Stimulated activated CD8-positive, alpha-beta memory T cell treated with anti-CD3 and anti-CD28 coated beads, Interleukin-12 subunit alpha, Interleukin-12 subunit beta, amount 100 ng/mL, for 1 hour (primary cell): ENCODE measurements around the gene SOCS2.

Source experiments
- DNase-seq: peaks from one replicate; pipeline ENCODE4 v3.0.0-alpha.2; 2020; ENCODE audit warnings: low read depth

SOCS2 gene

GRCh38 chr12:93567174-93567573 is 5.3 kb upstream of the SOCS2 start:
- no peak for DNase-seq

- DNase-seq, result no peak
These were observed 4.4 kb upstream of the SOCS2 start for GRCh38 chr12:93568091-93568490.

GRCh38 chr12:93569301-93569655 is 3.2 kb upstream of the SOCS2 start:
- no peak for DNase-seq

GRCh38 chr12:93569656-93570551 is 2.6 kb upstream of the SOCS2 start:
- DNase-seq, result peak; percentile 45

- peak; percentile 70 for DNase-seq
These were observed 1.7 kb upstream of the SOCS2 start for GRCh38 chr12:93570552-93571364.

- peak; percentile 27 for DNase-seq
These were observed 1.0 kb upstream of the SOCS2 start for GRCh38 chr12:93571365-93571924.

- DNase-seq, result no peak
These were observed 457 bp downstream of the SOCS2 start for GRCh38 chr12:93572712-93573551.

GRCh38 chr12:93573552-93574223 is 1.2 kb downstream of the SOCS2 start:
- DNase-seq, result no peak

- DNase-seq, result no peak
These were observed 4.7 kb downstream of the SOCS2 start for GRCh38 chr12:93577222-93577621.

GRCh38 chr12:93578221-93578620 is 5.7 kb downstream of the SOCS2 start:
- no peak for DNase-seq

GRCh38 chr12:93580682-93581081 is 8.2 kb downstream of the SOCS2 start:
- no peak for DNase-seq

GRCh38 chr12:93581370-93581769 is 8.9 kb downstream of the SOCS2 start:
- DNase-seq, result no peak

- DNase-seq, result no peak
These were observed 9.9 kb downstream of the SOCS2 start for GRCh38 chr12:93582351-93582750.

GRCh38 chr12:93583627-93584392 is 11.3 kb downstream of the SOCS2 start:
- DNase-seq, result no peak

- no peak for DNase-seq
These were observed 12.8 kb downstream of the SOCS2 start for GRCh38 chr12:93585247-93585646.

GRCh38 chr12:93587611-93588010 is 15.1 kb downstream of the SOCS2 start:
- no peak for DNase-seq

- no peak for DNase-seq
These were observed 16.6 kb downstream of the SOCS2 start for GRCh38 chr12:93589081-93589480.

- no peak for DNase-seq
These were observed 18.8 kb downstream of the SOCS2 start for GRCh38 chr12:93591137-93591868.

GRCh38 chr12:93592641-93593406 is 20.3 kb downstream of the SOCS2 start:
- DNase-seq, result no peak
